HG03575 (cell line): ENCODE data around the gene IRF2BPL.
"Not testable (repeated sequence)": the region's sequence is repeated elsewhere in the genome, so short reads cannot be mapped to it uniquely, and the experiment has no call there.

Source experiments
- ATAC-seq: cut with Tn5 transposase; IDR thresholded peaks from one replicate; pipeline ENCODE4 v1.9.1; 2021; ENCODE audit not compliant: unreplicated experiment, insufficient number of reproducible peaks, low FRiP score; ENCODE audit errors: extremely low read depth

Gene IRF2BPL

DNA sequence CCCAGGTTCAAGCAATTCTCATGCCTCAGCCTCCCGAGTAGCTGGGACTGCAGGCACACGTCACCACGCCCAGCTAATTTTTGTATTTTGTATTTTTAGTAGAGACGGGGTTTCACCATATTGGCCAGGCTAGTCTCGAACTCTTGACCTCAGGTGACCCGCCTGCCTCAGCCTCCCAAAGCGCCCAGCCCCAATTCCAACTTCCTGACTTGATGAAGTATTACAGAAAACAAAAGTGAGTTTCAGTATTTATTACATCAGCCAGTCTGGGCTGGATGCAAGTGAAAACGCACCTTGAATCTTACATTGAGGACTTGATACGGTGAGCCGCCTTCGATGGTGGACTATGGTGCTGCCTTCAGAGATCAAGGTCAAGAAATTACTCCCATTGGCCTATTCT is 7.1 kb downstream of the IRF2BPL start:
- ATAC-seq, result not testable (repeated sequence)

DNA sequence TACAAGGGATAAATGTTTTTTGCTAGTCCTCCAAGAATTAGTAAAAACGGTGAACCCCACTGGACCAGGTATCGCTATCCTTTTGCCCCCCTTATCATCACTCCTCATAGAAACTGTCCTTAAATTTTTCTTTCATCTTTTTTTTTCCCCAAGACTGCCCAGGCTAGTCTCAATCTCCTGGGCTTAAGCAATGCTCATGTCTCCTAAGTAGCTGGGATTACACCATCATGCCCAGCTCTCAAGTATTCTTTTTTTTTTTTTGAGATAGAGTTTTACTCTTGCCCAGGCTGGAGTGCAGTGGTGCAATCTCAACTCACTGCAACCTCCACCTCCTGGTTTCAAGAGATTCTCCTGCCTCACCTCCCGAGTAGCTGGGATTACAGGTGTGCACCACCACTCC is 9.7 kb downstream of the IRF2BPL start:
- ATAC-seq, result no peak

DNA sequence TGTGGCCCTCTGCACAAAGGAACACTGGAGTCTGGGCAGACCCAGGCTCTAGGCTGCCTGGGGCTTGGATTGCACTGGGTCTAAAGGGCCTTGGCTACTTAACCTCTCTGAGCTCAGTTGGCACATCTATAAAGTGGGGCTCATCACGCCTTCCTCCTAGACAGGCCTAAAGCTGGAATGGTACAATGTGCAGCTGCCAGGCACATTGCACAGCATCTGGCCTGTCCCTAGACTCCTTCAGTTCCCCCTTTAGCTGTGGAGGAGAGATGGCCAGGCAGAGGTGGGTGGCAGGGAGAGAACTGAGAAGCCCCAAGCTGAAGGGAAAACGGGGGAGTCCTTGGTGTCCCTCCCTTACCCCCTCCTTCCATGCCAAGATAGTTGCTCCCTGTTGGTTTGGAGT is 10.8 kb downstream of the IRF2BPL start:
- no peak for ATAC-seq

DNA sequence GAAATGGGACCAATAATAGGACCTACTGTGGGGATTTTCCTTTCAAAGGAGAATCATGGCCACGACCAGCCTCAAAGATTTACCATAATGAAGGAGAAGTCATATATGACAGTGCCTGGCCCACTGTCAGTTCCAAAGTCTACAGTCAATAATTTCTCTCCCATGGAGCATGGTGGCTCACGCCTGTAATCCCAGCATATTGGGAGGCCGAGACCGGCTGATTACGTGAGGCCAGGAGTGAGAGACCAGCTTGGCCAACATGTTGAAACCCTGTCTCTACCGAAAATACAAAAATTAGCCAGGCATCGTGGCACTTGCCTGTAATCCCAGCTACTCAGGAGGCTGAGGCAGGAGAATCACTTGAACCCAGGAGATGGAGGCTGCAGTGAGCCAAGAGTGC is 13.8 kb downstream of the IRF2BPL start:
- no peak for ATAC-seq

DNA sequence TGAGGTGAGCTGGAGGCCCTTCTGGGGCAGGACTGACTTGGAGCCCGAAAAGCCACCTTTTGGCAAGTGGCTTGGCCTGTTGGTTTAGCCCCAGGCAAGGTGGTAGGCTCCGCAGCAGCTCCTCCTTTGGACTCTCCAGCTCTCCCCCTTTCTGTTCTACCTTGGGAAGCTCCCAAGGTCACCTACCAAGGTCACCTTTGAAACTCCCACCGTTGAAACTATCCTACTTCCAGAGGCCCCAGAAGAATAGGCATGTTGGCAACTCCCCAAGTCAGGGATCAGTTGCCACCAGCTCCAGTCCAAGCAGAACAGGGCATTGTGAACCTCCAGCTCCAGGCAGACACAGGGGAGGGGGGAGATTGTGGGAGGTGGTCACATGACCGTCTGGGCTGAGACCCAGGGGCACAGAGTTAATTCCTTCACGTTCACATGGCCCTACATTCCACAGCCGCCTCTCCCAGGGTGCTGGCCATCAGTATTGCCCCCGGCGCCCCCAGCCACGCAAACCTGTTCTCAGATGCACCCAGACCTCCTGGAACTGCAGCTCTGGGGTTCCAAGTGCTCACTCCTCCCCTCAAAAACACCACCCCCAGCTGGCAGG is 14.4 kb downstream of the IRF2BPL start:
- ATAC-seq, result no peak

DNA sequence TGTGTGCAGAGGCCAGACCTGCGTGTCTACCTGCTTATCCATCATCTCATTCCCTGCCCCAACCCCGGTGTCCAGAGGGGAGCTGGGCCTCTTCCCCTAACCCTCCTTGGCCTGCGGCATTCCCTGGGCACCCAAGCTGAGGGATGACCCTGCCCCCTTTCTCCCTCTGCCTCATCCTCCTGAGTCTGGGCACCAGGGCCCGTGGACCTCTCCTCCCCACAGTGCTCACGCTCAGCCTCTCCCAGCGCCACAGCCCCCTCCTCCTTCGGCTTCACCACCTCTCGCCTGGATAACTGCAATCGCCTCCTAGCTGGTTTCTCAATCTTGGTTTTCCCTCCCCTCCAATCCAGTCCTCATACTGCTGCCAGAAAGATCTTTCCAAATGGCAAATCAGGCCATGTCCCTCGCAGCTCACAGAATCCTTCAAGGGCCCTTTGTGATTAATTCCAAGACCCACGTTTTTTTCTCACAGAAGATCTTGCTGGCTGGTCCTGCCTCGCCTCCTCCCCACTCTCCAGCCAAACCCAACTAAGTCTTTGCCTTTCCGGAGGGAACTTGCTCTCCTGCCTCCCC is 16.2 kb downstream of the IRF2BPL start:
- ATAC-seq, result no peak

DNA sequence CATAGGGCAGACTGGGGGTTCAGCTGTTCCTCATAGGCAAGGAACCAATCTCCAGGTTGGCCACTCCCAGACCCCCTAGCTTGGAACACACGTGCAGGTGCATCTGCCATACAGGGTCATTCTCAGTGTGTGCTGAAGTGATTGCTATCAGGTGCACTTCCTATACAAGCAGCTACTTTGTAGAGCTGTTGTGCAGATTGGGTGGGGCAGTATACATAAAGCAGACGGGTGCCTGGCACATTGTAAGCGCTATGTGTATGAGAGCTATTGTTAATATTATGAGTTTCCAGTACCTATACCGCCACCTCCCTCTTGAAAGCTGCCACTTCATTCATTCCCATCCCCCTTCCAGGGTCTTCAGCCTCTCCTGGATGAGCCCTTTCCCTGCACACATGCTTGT is 17.3 kb downstream of the IRF2BPL start:
- no peak for ATAC-seq

DNA sequence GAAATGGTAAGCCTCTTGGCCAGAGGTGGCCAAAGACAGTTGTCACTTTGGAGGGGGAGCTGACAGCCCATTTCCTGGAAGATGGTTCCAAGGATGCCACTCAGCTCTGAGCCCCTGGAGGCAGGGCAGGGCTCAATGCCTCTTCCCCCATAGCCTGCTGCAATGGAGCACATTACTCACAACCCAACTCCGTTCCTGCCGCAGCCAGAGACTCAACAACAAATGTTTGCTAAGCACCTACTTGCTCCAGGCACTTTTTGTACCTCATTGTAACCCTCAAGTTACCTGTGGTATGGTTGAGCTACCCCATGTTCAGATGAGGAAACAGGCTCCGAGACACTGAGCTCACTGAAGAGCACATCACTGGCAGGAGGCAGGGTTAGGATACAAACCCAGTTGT is 19.5 kb downstream of the IRF2BPL start:
- ATAC-seq, result no peak

DNA sequence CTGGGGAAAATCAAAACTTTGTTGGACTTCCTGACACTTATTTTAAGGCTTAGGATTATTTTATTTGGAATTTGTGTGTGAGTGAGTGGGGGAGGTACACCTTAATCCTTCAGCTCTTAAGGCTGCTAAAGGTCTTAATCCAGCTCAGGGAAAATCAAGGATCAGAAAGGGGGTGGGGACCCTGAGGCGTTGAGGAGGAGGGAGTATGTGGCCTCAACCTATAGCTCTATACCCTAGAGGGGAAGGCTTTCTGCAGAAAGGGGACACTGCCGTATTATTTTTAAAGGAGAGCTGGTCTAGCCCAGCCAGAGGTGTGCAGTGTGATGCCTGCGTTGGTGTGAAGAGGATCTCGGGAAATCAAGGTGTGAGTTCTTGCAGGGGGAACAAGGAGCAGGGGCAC is 20.0 kb downstream of the IRF2BPL start:
- ATAC-seq, result no peak

DNA sequence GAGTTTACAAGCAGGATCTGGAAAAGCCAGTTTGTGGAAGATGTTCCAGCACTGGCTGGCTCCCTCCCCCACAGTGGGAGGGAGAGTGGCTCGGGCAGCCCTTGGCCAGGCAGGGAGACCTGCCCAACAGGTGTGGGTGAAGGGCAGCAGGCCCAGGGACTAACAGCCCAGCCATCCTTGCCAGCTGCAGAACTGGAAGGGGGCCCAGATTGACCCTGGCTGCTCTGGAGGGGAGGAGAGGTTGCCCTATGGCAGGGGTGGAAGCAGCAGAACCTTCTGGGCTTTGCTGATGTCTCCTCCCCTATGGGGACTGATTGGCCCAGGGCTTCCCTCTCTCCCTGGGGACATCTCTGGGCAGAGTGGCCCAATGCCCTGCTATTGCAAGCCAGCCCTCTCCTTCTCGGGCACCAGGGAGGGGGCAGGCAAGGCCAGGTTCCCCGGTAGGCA is 20.5 kb downstream of the IRF2BPL start:
- no peak for ATAC-seq

DNA sequence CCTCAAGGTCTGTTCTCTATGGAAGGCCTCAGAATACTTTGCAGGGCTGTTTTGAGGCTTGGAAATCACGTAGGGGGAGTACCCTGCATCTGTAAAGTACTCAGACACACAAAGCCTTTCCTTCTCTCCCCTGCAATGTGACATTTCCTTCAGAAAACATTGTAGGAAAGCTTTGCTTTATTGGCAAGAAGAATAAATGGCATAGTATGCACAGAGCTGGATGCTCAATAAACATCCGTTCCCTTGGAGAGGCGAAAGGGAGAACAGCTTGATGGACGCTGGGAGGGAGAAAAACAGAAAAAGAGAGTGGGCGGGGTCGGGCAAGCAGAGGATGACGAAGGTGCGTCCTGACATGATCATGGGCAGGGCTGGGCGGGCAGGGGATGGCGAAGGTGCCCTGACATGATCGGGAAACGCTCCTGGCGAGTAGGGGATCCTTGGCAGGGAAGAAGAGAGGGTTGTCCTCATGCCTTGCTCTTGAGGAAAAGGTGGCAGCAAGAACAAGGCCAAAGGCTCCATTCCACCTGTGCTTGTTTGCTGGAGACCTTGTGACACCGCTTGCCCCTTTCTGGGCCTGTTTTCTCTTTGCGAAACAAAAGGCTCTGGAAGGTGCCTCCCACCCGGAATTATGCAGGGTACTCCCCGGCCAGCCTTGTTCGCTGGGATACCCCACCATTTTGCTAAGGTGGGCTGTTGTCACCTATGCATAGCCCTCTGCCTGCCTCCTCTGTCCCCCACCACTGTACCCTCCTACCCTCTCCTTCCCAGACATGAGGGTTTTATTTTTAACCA is 21.1 kb downstream of the IRF2BPL start:
- ATAC-seq, result no peak

DNA sequence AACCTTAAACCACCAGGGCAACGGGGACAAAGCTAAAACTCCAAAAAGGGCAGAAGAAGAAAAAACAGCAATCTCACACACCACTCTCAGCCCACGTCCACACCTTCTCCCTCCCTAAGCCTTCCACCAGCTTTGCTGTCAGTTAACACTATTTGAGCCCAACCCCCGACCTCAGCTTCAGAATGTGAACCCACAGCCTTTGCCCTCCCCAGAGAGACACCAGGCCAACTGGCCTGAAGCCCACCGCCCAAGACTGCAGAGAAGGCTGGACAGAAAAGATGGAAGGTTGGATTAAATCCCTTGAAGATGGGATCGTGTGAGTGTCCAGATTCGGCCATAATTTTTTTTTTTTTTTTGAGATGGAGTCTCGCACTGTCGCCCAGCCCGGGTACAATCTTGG is 22.4 kb downstream of the IRF2BPL start:
- ATAC-seq, result no peak

DNA sequence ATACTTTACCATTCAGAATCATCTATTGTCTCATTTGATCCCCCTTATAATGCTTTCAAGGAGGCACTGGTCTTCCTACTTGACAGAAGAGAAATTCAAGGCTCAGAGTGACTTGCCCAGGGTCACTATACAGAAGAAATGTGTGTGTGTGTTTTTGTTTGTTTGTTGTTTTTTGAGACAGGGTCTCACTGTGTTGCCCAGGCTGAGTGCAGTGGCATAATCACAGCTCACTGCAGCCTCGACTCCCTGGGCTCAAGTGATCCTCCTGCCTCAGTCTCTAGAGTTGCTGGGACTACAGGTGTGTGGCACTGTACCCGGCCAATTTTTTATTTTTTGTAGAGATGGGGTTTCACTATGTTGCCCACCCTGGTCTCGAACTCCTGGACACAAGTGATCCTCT is 22.9 kb downstream of the IRF2BPL start:
- no peak for ATAC-seq

DNA sequence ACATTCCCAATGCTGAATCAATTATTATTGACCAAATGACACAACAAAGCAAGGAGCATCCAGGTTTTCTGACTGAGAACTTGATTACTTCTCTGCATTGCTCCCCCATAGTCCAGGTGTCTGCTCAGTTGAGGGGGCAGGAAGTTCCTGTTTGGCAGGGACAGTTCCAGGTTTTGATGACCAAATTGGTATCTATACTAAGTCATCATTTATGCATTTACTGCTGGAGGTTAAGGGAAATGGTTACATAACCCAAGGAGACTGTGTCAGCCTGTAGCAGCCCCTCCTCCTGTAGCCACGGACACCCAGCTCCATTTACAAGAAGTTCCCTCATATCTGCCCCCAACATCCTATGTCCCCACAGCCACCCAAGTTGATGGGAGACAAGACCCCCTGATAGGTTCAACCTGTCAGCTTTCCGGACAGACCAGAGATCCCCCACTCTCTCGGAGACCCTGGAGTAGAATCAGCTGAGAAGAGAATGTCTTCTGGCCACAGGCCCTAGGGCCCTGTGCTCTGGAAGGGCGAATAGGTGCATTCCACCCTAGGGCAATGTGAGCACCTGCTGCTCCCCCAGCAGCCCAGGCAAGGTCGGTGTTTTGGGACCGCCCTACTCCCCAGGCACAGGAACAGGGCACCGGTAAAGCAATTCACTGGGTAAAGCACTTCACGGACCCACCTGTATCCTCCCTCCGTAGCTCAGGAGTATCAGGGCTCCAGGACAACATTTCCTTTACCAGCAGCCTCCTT is 23.6 kb downstream of the IRF2BPL start:
- ATAC-seq, result no peak

DNA sequence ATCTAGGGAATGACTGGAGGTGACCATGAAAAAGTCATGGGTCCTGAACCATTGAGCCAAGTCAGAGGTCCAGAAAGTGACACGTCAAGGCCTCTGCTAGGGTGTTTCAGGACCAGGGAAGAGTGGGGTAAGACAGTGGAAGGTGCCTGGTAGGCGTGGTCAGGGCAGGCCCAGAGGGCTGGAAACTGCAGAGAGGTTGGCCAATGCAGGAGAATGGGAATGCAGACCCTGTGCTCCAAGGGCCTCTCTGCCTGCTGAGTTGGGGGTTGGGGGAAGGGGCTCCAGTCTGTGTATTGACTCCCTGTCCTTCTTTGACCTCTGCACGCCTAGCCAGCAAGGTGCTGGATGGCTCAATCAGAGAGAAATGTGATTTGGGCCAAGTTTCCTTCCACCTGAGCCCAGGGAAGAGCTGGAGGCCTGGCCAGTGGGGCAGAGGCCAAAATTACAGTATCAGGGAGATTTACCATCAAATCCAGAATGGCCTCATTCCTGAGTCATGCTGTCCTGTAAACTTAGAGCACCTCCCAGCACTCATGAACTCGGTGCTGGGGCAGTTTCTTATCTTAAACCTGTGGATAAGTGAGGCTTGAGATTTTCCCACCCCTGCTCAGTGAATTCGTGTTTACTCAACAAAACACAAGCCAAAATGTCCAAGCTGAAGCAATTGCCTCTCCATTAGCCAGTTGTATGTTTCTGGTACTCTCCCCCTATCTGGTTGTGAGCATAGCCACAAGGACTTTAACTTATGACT is 24.4 kb downstream of the IRF2BPL start:
- ATAC-seq, result no peak

DNA sequence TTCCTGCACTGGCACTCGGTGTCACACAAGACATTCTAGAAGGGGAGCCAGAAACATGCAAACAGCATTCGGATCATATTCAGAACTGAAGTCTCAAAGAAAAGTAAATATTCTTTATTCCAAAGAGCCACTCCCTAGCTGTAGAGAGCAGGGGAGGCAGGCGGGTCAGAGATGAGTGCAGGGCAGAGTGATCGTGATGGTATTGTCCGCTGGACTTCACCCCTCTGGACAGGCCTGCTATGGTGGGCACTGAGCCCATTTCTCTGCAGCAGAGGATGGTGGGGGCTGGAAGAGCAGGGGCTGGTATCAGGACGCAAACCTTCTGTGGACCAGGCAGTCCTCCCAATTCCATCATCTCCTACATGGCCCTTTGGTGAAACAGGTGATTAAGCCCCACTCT is 25.6 kb downstream of the IRF2BPL start:
- ATAC-seq, result no peak

DNA sequence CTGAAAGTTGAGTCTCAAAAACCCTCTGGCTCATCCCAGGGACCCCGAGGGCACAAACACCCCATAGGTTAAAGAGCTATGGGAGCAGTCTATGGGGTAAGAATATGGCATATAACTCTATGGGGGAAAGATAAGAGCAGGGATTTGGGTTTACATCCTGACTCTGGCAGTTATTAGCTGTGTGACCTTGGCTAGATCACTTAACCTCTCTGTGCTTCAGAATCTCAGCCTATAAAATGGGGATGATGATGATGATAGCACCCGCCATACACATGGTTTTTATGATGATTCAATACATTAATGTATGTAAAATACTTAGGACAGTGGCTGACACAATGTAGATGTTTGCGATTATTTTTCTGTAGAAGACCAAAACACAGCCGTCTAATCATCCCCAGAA is 26.2 kb downstream of the IRF2BPL start:
- ATAC-seq, result no peak

DNA sequence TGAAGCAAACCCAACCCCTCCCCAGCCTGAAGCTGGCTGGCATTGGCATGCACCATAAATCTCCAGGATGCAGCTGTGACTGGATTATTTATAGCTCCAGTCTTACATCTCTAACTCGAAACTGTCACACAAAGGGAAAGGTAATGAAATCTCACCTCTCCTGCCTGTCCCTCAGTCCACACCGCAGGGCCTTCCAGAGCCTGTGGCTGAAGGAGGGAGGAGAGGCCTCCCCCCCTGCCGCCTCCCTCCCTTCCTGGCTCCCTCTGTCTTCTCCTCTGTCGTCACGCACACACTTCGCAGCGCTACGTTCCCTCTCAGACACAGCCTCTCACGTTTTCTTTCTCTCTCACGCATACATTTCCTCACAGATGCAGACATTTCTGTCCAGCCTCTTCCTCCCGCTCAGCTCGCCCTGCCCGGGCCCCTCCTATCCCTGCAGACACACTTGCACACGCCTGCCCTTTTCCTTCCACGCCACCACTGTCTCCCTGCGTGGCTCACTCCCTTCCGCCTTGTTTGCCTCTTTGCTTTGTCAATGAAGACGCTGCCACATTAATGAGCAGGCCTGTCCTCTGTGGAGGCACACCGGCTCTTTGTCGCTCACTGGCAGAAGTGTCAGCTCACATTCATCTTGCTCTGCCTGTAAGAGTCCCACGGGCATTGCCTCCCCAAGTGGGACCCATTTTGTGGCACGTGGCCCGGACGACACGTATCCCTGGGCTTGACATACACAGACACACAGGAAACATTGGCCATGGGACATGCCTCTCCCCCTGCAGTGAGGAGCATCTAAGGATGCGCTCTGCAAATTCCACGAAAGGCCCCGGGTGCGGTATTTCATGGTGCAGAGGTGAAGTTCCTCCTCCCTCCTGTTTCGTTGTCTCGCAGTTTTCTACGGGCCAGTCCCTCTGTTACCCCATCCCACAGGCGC is 27.9 kb downstream of the IRF2BPL start:
- no peak for ATAC-seq
